ENCODE data around the gene PRKN.
"Not testable (repeated sequence)": the region's sequence is repeated elsewhere in the genome, so short reads cannot be mapped to it uniquely, and the experiment has no call there.

PRKN gene

DNA sequence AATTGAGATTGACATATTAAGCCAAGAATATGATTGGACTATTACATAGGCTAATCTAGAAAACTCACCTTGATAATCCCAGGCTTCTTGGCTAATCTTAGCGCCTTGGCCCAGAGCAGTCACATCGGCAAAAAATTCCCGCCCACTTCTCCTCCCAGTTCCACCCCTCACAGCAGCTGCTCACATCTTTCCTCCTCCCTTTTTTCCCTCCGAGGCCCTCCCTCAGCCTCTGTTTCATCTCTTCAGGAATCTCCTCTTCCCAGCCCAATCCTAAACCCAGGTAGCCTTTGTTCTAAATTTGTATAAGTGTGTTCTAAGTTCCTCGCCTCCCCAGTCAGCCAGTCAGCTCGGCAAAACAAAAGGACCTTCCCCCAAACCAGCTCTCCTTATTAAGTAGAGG, 184.3 kb downstream of the PRKN start:
- TF ChIP-seq, protein P1, sequence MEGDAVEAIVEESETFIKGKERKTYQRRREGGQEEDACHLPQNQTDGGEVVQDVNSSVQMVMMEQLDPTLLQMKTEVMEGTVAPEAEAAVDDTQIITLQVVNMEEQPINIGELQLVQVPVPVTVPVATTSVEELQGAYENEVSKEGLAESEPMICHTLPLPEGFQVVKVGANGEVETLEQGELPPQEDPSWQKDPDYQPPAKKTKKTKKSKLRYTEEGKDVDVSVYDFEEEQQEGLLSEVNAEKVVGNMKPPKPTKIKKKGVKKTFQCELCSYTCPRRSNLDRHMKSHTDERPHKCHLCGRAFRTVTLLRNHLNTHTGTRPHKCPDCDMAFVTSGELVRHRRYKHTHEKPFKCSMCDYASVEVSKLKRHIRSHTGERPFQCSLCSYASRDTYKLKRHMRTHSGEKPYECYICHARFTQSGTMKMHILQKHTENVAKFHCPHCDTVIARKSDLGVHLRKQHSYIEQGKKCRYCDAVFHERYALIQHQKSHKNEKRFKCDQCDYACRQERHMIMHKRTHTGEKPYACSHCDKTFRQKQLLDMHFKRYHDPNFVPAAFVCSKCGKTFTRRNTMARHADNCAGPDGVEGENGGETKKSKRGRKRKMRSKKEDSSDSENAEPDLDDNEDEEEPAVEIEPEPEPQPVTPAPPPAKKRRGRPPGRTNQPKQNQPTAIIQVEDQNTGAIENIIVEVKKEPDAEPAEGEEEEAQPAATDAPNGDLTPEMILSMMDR (IDR thresholded peaks at IDR 0.05; ENCODE audit: low read depth, low read length), result no peak
- in situ Hi-C loops (cut with HindIII; ENCODE audit: low sequenced_read_pairs), result no loop called here
- no peak overlapping the region for H3K4me3 ChIP-seq (ENCODE audit: low read depth, low read length)
- DNase-seq (ENCODE audit: low read depth, low spot score), result no peak

DNA sequence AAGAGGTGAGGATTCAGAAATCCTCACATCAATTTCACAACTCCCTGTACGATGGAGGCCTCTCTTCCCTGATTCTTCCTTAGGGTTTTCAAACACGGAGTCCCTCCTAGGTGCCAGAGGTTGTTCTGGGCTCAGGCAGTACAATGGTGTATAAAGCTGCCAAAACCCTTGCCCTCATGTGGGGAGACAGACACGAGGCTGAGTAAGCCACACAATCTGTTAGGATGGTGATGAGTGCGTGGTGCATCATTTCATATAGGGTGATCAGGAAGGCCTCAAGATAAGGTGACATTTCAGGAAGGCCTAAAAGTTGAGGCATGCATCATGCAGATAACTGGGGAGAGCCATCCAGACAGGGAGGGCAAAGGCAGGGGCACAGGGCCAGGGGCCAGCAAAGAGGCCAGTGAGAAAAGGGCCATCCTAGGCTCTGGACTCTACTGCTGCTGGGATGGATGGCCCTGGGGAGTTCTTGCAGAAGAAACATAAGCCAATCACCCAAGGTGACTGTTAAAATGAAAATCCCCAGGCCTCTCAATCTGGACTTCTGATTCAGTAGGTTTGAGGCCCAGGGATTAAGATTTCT, 186.5 kb downstream of the PRKN start:
- TF ChIP-seq, protein P1 (IDR thresholded peaks at IDR 0.05; ENCODE audit: low read depth, low read length), result no peak
- DNase-seq (ENCODE audit: low read depth, low spot score), result no peak
- in situ Hi-C loops (cut with HindIII; ENCODE audit: low sequenced_read_pairs), result no loop called here
- H3K4me3 ChIP-seq (ENCODE audit: low read depth, low read length), result no peak overlapping the region

DNA sequence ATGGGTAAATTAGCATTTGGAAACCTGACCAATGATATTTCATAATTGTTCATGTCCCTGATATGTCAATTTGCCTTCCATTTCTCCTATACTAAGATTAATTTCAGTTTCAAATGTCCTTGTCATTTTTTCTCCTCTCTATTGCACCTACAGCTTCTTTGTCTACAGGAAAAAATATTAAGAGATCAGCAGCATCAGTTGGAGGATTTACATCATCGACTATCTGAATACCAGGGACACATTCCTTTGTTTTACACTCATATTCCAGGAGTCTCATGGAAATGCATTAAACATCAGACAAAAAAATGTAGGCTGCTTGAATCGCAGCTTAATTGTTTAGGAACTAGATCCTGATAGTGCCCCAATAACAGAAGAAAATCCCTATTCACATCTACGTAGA, 188.2 kb downstream of the PRKN start:
- H3K4me3 ChIP-seq (ENCODE audit: low read depth, low read length), result no peak overlapping the region
- in situ Hi-C loops (cut with HindIII; ENCODE audit: low sequenced_read_pairs), result no loop called here
- no peak for DNase-seq (ENCODE audit: low read depth, low spot score)
- TF ChIP-seq, protein P1 (IDR thresholded peaks at IDR 0.05; ENCODE audit: low read depth, low read length), result no peak

DNA sequence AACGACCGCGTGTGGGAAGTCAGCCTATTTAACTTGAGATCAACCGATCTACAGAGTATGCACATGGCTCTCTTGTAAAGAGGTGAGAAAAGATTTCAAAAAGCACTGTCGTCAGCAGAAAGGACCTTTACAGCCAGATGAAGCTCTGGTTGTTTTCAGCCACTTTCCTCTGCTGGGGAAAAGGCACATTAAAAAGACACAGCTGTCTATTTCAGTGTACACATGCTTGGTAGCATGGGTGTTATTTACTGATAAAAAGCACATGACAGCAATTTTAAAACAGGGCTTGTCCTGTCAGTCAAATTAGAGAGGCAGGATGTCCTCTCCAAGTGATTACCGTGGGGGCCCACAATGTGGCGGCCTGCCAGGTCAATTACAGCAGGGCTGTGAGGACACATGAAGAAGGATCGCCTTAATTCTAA, 188.9 kb downstream of the PRKN start:
- DNase-seq (ENCODE audit: low read depth, low spot score), result no peak
- TF ChIP-seq, protein P1 (IDR thresholded peaks at IDR 0.05; ENCODE audit: low read depth, low read length), result no peak
- in situ Hi-C loops (cut with HindIII; ENCODE audit: low sequenced_read_pairs), result no loop called here
- H3K4me3 ChIP-seq (ENCODE audit: low read depth, low read length), result no peak overlapping the region

DNA sequence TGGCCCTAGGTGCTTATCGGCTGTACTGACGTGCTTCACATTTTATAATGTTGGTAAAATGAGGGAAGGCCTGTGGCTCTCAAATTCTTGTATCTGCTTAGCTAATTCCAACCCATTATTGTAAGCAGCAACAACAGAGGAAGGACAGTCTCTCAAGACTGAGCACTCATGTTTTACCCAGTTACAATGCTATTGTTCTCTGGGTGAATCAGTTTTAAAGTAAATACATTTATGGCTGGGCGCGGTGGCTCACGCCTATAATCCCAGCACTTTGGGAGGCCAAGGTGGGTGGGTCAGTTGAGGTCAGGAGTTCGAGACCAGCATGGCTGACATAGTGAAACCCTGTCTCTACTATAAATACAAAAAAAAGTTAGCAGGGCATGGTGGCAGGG, 194.6 kb downstream of the PRKN start:
- TF ChIP-seq, protein P1 (IDR thresholded peaks at IDR 0.05; ENCODE audit: low read depth, low read length), result no peak
- in situ Hi-C loops (cut with HindIII; ENCODE audit: low sequenced_read_pairs), result no loop called here
- no peak overlapping the region for H3K4me3 ChIP-seq (ENCODE audit: low read depth, low read length)
- no peak for DNase-seq (ENCODE audit: low read depth, low spot score)

DNA sequence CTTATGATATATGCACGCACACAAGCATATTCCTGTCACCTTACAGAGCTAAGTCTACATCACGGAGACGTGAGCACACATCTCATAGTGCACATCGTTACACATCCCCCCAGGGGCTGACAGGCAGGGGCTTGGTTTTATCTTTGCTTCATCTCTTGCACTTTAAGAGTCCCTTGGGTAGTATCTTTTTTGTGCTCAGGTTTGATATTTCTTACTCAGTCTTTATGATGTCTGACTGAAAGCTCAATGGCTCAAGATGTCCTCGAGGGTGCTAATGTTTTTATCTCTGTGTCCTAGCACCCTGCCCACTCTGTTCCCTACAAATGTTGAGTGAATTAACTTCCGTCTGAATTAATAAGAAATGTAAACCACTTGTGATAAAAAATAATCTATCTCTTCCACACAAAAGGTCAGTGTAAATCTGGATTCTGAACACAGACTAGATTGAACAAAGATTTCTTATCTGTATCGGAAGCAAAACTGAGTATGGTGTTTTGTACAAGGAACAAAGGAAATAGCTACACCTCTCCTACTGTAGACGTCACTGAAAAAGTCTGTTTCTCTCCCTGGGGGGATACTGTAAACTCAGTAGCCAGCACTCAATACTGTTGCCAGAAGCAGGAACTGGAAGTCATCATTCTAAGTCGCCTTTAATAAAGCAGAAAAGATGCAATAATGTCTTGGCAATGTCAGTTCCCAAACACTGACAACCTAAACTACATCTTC, 195.1 kb downstream of the PRKN start:
- H3K4me3 ChIP-seq (ENCODE audit: low read depth, low read length), result no peak overlapping the region
- TF ChIP-seq, protein P1 (IDR thresholded peaks at IDR 0.05; ENCODE audit: low read depth, low read length), result no peak
- in situ Hi-C loops (cut with HindIII; ENCODE audit: low sequenced_read_pairs), result no loop called here
- no peak for DNase-seq (ENCODE audit: low read depth, low spot score)

DNA sequence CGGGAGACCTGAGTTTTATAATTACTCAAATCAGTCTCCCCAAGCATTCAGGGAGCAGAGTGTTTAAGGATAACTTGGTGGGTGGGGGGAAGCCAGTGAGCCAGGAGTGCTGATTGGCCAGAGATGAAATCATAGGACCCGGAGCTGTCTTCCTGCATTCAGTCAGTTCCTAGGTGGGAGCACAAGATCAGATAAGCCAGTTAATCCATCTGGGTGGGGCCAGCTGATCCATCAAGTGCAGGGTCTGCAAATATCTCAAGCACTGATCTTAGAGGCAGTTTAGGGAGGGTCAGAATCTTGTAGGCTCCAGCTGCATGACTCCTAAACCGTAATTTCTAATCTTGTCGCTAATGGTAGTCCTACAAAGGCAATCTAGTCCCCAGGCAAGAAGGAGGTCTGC, 196.2 kb downstream of the PRKN start:
- DNase-seq (ENCODE audit: low read depth, low spot score); in situ Hi-C loops (cut with HindIII; ENCODE audit: low sequenced_read_pairs): not testable (repeated sequence)

More for the DNA sequence above, 196.2 kb downstream of the PRKN start:
- H3K4me3 ChIP-seq (ENCODE audit: low read depth, low read length), result not testable (repeated sequence)

Measured in astrocyte of the spinal cord (primary cell).